ENCODE data around the gene BRD3. TPM values are rescaled to one million over a fixed set of nuclear protein-coding genes. Genes with fewer than 3 reads are reported as not detected.

BRD3 gene
- total RNA-seq, 1 donor from 2014 or later, result 4.5 TPM

- DNase-seq (ENCODE audit: low read depth) (no peak), FAIRE-seq (no peak)
- TF ChIP-seq CTCF (IDR thresholded peaks at IDR 0.05; ENCODE audit: insufficient read depth, low read length, severe bottlenecking), result no peak
- Histone ChIP-seq H3K36me3 (ENCODE audit: control insufficient read depth, insufficient read depth, low read length) (peaks cover 3% of the 10 kb centered on the region), H3K4me3 (ENCODE audit: low read depth, low read length) (no peak overlapping the region), H3K27me3 (ENCODE audit: control insufficient read depth, insufficient read depth, low read length) (no peaks in the 10 kb centered on the region)
Measured at GRCh38 chr9:134063571-134064450, 4.0 kb downstream of the BRD3 start.

GRCh38 chr9:134063088-134063570, 4.7 kb downstream of the BRD3 start:
- Histone ChIP-seq H3K36me3 (ENCODE audit: control insufficient read depth, insufficient read depth, low read length) (peaks cover 3% of the 10 kb centered on the region), H3K4me3 (ENCODE audit: low read depth, low read length) (no peak overlapping the region), H3K27me3 (ENCODE audit: control insufficient read depth, insufficient read depth, low read length) (no peaks in the 10 kb centered on the region)
- FAIRE-seq (peak; percentile 83), DNase-seq (ENCODE audit: low read depth) (no peak)
- TF ChIP-seq CTCF (IDR thresholded peaks at IDR 0.05; ENCODE audit: insufficient read depth, low read length, severe bottlenecking), result no peak

GRCh38 chr9:134062461-134063087, 5.3 kb downstream of the BRD3 start:
- DNase-seq (ENCODE audit: low read depth) (no peak), FAIRE-seq (no peak)
- Histone ChIP-seq H3K4me3 (ENCODE audit: low read depth, low read length) (no peak overlapping the region), H3K36me3 (ENCODE audit: control insufficient read depth, insufficient read depth, low read length) (peaks cover 3% of the 10 kb centered on the region), H3K27me3 (ENCODE audit: control insufficient read depth, insufficient read depth, low read length) (no peaks in the 10 kb centered on the region)
- no peak for TF ChIP-seq CTCF (IDR thresholded peaks at IDR 0.05; ENCODE audit: insufficient read depth, low read length, severe bottlenecking)

- DNase-seq (ENCODE audit: low read depth) (no peak), FAIRE-seq (no peak)
- Histone ChIP-seq H3K4me3 (ENCODE audit: low read depth, low read length) (no peak overlapping the region), H3K36me3 (ENCODE audit: control insufficient read depth, insufficient read depth, low read length) (peaks cover 4% of the 10 kb centered on the region), H3K27me3 (ENCODE audit: control insufficient read depth, insufficient read depth, low read length) (no peaks in the 10 kb centered on the region)
- no peak for TF ChIP-seq CTCF (IDR thresholded peaks at IDR 0.05; ENCODE audit: insufficient read depth, low read length, severe bottlenecking)
Measured at GRCh38 chr9:134061688-134062371, 6.0 kb downstream of the BRD3 start.

GRCh38 chr9:134061019-134061687, 6.7 kb downstream of the BRD3 start:
- DNase-seq (ENCODE audit: low read depth), result no peak
- H3K27me3 ChIP-seq (ENCODE audit: control insufficient read depth, insufficient read depth, low read length), result no peaks in the 10 kb centered on the region
- no peak for FAIRE-seq

More at GRCh38 chr9:134061019-134061687, 6.7 kb downstream of the BRD3 start:
- no peak for TF ChIP-seq CTCF (IDR thresholded peaks at IDR 0.05; ENCODE audit: insufficient read depth, low read length, severe bottlenecking)
- no peak overlapping the region for H3K4me3 ChIP-seq (ENCODE audit: low read depth, low read length)
- H3K36me3 ChIP-seq (ENCODE audit: control insufficient read depth, insufficient read depth, low read length), result peaks cover 4% of the 10 kb centered on the region

Data from bronchial epithelial cell (primary cell).